IMR-90 (cell line): Measurements from ENCODE around the gene REEP2.

Experiments
- BHLHE40 ChIP-seq: fragments of 150-350 bp; IDR thresholded peaks from 2 replicates; pipeline ENCODE4 v1.6.1; 2016; ENCODE audit warnings: mild to moderate bottlenecking, low read depth, low read length
- MXI1 ChIP-seq: IDR thresholded peaks from 2 replicates; pipeline ENCODE4 v1.6.1; 2012; ENCODE audit warnings: low read depth, mild to moderate bottlenecking, low read length, moderate library complexity, borderline replicate concordance
- NFE2L2 ChIP-seq: fragments of 150-350 bp; IDR thresholded peaks from 2 replicates; pipeline ENCODE4 v1.6.1; 2016; ENCODE audit warnings: low read depth, mild to moderate bottlenecking, low read length
- POLR2A ChIP-seq: IDR thresholded peaks from 2 replicates; pipeline ENCODE4 v1.6.1; 2012; ENCODE audit warnings: mild to moderate bottlenecking, low read depth, low read length
- RAD21 ChIP-seq: IDR thresholded peaks from 2 replicates; pipeline ENCODE4 v1.6.1; 2012; ENCODE audit warnings: low read length, improper control_type of control experiment
- TF ChIP-seq, protein P1 (sequence below): conservative IDR thresholded peaks from 2 replicates; pipeline ENCODE4 v1.5.1; 2012; ENCODE audit warnings: mild to moderate bottlenecking, low read depth, low read length, improper control_type of control experiment
- TF ChIP-seq, protein P2 (sequence below): fragments of 150-350 bp; IDR thresholded peaks from 2 replicates; pipeline ENCODE4 v1.6.1; 2016; ENCODE audit warnings: low read depth, mild to moderate bottlenecking, low read length, moderate library complexity, borderline replicate concordance

- TF ChIP-seq, protein P1, sequence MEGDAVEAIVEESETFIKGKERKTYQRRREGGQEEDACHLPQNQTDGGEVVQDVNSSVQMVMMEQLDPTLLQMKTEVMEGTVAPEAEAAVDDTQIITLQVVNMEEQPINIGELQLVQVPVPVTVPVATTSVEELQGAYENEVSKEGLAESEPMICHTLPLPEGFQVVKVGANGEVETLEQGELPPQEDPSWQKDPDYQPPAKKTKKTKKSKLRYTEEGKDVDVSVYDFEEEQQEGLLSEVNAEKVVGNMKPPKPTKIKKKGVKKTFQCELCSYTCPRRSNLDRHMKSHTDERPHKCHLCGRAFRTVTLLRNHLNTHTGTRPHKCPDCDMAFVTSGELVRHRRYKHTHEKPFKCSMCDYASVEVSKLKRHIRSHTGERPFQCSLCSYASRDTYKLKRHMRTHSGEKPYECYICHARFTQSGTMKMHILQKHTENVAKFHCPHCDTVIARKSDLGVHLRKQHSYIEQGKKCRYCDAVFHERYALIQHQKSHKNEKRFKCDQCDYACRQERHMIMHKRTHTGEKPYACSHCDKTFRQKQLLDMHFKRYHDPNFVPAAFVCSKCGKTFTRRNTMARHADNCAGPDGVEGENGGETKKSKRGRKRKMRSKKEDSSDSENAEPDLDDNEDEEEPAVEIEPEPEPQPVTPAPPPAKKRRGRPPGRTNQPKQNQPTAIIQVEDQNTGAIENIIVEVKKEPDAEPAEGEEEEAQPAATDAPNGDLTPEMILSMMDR = no peak
- no peak for TF ChIP-seq POLR2A
- TF ChIP-seq, protein P2, sequence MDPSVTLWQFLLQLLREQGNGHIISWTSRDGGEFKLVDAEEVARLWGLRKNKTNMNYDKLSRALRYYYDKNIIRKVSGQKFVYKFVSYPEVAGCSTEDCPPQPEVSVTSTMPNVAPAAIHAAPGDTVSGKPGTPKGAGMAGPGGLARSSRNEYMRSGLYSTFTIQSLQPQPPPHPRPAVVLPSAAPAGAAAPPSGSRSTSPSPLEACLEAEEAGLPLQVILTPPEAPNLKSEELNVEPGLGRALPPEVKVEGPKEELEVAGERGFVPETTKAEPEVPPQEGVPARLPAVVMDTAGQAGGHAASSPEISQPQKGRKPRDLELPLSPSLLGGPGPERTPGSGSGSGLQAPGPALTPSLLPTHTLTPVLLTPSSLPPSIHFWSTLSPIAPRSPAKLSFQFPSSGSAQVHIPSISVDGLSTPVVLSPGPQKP = no peak
- TF ChIP-seq NFE2L2 = no peak
- TF ChIP-seq BHLHE40 = no peak
- TF ChIP-seq RAD21 = no peak
- no peak for TF ChIP-seq MXI1
Observed at GRCh38 chr5:138459311-138459933, 20.6 kb downstream of the REEP2 start.
